AML-193 (cell line): ENCODE measurements around the gene CENPT.
A peak's percentile ranks its signal among the peaks of the same experiment; 100 is the strongest.

Experiments used
- DNase-seq, 2 experiments: peaks; one replicate each; lab custom pipeline; 2025; lab: John Stamatoyannopoulos, UW

Gene CENPT, protein sequence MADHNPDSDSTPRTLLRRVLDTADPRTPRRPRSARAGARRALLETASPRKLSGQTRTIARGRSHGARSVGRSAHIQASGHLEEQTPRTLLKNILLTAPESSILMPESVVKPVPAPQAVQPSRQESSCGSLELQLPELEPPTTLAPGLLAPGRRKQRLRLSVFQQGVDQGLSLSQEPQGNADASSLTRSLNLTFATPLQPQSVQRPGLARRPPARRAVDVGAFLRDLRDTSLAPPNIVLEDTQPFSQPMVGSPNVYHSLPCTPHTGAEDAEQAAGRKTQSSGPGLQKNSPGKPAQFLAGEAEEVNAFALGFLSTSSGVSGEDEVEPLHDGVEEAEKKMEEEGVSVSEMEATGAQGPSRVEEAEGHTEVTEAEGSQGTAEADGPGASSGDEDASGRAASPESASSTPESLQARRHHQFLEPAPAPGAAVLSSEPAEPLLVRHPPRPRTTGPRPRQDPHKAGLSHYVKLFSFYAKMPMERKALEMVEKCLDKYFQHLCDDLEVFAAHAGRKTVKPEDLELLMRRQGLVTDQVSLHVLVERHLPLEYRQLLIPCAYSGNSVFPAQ

DNA sequence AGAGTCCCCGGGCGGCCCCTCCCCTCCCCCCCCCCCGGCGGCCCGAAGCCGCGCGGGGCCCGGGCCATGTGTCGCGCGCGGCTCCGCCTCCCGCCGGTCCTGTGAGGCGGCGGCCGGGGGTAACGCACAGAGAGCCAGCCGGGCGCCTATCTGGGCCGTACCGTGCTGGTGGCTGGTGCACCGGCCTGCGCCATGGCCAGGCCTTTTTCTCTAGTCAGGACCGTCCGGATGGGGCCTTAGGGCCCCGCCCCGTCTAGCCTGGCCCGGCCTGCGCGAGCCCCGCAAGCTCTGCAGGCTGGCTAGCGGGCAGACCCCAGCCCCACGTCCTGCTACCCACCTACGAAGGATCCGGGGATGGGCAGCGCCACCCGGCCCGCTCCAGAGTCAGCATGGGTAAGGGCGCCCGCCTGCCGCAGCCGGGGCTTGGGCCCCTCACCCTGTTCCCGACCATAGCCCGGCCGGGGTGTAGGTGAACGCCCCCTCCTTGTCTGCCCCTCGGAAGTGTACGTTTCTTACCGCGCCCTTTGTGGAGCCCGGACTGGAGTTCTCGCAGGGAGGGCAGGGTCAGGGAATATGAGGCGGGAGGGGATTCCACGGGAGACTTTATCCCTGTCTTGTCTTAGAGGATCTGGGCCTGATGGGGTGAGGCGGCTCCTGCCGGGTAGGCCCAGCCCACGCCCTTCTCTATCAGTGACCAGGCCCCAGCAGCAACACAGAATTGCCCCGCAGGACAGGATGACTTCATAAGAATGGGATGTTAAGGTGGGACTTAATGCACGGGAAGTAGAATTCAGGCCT is at the start of gene CENPT:
Gene CENPT (minus strand): TSS at position 630 of the 798 bp plus-strand sequence. CDS start 13,834 bp downstream, outside the sequence.
- DNase-seq = peak; percentile 44 to 53

DNA sequence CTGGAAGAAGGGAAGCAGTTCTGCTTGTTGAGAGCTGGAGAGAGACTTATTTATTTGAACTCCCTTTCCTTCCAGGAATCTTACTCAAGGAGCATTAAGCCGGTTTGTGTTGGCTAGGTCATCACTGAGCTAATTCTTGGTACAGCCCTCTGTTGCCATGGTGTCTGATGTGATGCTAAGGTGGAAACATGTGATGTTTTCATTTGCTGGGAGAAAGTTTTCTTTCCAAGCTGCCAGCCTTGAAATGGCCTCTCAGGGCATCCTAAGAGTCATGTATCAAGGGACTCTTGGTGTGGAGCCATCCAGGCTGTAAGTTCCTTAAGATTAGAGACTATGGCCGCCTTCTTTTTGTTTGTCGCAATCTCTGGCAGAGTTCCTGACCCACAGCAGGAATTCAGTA is 49.7 kb upstream of the CENPT start:
- DNase-seq = no peak

DNA sequence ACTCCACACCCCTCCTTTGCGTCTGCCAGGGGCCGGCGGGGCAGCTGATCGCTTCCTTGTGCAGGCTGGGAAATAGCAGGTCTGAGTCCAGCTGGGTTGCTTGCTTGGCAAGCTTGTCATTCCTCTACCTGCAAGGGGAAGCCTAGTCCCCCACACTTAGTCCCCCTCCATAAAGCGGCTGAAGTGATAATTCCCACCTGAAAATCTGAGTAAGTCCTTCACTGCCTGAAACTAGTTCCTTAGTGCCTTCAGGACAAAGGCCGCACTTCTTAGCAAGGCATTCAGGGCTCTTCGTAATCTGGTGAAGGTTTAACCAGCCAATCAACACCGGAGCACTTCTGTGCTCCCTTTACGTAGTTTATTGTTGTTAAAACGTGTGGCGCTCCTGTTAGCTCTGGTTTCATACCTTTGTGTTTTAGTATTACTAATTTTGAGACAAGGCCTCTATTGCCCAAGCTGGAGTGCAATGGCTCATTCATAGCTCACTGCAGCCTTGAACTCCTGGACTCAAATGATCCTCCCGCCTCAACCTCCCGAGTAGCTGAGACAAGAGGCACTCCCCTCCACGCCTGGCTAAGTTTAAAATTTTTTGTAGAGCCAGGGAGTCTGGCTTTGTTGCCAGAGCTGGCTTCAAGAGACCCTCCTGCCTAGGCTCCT is 46.4 kb upstream of the CENPT start:
- DNase-seq = no peak

DNA sequence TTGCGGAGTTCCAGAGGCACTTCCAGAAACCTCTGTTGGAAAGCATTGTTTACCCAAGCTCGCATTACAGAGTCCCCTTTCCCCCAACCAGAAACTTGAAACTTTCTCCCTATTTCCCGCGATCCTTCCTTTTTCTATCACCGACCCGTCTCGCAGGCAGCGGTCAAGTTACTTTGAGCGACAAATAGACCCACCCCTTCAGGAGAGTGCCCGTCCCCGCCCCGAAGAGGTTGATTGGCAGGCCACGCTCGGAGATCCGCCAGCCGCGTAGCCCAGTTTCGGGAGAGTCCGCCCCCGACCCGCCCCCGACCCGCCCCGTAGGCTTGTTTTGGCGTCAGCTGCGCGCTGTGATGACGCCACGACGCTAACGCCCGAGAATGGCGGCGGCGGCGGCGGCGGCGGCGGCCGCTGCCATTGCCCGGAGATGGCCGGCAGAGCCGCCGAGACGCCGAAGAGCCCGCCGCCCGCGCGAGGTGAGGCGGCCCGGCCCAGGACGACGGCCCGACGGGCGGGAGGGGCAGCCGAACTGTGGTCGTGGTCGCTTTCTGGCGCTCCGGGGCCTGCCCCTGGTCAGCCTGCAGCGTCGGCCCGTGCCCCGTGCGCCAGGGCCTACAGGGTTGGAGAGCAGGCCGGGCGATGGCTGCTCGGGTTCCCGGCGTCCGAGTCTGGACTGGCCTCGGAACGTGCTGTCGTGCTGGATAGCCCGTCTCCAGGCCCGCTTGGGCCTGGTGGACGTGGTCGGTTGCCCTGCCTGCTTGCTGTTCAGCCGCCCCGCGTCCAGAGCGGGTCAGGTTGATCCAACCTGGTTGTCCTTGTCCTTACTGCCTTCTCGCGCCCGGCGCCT is 45.6 kb upstream of the CENPT start, which contains the start of gene PSKH1:
Gene PSKH1 (plus strand): TSS at position 356 of the 844 bp plus-strand sequence. CDS start 15,496 bp downstream, outside the sequence.
- DNase-seq = peak; percentile 88 to 91

DNA sequence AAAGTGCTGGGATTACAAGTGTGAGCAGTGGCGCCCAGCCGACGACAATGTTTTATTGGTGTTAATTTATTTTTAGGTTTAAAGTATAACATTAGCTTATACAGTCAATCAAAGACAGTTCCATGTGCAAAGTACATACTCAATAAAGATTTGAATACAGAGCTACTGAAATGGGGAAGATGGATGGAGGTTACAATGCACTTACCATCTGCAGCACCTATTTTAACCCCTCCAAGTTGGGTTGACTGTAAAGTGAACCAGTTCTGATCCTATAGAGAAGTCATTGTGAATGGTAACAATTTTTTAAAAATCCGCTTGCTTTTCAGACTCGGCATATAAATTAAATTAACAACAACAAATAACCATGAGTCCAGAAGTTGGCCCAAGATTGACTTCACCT is 44.9 kb upstream of the CENPT start:
- no peak for DNase-seq

DNA sequence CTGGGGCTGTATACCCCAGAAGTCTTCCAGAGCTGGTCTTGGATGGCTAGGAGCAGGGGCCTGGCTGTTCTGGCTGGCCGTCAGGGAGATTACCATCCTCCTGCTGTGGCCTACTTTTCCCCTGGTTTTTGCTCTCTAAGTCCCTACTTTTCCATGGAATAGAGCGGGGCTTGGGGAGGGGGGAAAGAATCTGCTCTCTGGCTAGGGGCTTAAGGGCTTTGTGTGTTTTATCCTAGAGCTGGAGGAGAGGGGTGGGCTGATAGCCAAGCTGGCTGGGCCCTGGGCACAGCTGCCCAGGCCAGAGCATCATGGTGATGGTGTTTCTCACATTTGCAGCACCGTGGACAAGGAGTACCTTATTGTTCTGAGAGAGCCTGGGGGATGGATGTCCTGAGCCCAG is 40.8 kb upstream of the CENPT start:
- DNase-seq = no peak

DNA sequence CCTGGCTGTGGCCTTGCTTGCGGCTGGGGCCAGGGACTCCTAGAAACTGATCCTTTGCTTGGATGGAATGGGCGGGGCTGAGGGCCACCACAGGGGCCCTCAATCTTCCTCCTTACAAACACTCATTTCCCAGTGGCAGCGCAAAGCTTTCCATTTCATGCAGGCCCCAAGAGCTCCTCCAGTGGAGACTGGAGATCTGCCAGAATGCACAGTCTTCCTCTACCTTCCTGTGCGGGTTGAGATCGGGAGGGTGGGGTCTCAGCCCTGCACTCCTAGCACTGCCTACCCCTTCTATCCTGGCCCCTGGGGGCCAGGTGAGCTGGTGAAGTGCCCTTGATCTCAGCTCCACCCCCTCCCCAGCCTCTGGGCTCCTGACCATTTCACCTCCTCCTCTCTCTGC is 38.9 kb upstream of the CENPT start:
- no peak for DNase-seq

DNA sequence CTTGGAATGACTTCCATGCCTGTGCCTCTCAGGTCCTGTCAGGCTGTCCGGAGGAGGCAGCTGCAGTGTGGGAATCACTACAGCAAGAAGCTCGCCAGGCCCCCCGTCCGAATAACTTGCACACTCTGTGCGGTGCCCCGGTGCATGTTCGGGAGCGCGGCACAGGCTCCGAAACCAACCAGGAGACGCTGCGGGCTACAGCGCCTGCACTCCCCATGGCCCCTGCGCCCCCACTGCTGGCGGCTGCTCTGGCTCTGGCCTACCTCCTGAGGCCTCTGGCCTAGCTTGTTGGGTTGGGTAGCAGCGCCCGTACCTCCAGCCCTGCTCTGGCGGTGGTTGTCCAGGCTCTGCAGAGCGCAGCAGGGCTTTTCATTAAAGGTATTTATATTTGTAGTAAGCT is 38.5 kb upstream of the CENPT start:
- no peak for DNase-seq

DNA sequence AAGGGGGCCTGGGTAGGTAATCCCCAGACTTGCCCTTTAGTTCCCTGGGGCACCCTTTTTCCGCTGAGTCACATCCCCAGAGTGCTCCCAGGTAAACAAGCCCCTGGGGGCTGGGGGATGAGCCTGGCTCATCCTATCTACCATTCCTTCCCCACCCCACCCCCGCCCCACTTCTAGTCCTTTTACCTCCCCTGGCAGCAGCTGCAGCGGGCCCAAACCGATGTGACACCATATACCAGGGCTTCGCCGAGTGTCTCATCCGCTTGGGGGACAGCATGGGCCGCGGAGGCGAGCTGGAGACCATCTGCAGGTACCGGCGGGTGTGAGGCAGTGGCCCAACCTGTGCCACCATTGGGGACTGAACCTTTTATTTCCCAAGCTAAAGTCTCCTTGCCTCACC is 38.1 kb upstream of the CENPT start:
- DNase-seq = no peak

DNA sequence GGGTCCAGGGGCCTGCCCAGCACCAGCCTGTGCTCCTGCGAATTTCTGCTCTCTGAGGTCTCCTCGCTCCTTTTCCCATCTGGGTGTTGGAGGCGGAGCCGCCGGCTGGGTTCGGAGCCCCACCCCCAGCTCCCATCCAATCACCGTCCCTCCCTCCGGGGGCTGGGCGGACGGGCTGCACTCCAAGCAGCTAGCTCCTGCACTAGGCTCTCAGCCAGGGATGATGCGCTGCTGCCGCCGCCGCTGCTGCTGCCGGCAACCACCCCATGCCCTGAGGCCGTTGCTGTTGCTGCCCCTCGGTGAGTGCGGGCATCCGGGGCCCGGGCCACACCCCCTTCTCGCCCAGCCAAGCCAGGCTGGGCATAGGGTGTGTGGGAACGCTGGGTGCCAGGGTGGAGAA is 37.2 kb upstream of the CENPT start, which contains the start of gene NRN1L:
Gene NRN1L (plus strand): TSS at position 202 of the 400 bp plus-strand sequence. CDS start 19 bp downstream, at position 221.
- DNase-seq = no peak

DNA sequence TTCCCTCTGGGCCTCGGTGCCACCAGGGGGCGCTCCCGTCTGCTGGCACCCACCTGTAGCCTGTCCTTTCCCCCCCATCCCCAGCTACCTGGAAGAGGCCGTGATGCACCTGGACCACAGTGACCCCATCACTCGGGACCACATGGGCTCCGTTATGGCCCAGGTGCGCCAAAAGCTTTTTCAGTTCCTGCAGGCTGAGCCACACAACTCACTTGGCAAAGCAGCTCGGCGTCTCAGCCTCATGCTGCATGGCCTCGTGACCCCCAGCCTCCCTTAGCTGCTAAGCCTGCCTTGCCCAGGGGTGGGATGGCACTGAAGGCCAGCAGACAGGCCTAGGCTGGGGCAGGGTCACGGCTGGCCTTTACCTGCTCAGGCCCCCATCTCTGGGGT is 36.4 kb upstream of the CENPT start:
- peak in 1 of 2 experiments; percentile 23 for DNase-seq

DNA sequence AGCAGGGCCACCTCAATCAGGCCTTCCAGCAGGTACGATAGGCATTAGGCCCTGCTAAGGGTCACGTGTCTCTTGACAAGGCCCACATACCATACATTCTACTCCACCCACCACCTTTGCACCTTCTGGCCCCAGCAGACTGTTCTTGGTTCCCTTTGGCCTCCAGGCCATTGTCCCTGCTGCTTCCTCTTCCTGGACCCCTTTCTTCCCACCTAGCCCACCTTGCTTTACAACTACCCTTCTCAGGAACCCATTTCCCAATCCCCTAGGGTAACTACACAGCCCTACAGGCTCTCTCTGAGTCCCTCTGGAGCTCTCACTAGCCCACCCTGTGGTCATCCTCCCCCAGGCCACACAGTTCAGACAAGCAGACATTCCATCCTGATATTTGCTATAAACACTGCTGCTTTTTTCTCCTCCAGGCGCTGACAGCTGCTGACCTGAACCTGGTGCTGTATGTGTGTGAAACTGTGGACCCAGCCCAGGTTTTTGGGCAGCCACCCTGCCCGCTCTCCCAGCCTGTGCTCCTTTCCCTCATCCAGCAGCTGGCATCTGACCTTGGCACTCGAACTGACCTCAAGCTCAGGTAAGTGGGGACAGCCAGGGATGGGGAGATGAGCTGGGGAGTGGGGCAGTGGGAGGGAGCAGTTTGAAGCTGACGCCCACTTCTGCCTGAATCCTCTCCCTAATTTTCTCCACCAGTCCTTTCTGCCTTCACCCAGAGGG is 35.8 kb upstream of the CENPT start:
- peak in 1 of 2 experiments; percentile 41 for DNase-seq

DNA sequence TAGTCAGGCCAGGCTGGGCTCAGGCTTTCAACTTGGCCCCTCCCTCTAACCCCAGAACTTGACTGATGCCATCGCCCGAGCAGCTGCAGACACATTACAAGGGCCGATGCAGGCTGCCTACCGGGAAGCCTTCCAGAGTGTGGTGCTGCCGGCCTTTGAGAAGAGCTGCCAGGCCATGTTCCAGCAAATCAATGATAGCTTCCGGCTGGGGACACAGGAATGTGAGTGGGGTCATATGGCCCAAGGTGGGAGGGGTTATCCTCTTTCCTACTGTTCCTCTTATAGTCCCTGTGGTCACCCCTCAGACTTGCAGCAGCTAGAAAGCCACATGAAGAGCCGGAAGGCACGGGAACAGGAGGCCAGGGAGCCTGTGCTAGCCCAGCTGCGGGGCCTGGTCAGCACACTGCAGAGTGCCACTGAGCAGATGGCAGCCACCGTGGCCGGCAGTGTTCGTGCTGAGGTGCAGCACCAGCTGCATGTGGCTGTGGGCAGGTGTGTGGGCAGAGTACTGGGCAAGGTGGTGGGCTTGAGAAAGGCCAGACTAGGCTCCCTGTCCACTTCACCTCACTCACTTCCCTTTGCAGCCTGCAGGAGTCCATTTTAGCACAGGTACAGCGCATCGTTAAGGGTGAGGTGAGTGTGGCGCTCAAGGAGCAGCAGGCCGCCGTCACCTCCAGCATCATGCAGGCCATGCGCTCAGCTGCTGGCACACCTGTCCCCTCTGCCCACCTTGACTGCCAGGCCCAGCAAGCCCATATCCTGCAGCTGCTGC is 35.1 kb upstream of the CENPT start:
- DNase-seq = no peak

DNA sequence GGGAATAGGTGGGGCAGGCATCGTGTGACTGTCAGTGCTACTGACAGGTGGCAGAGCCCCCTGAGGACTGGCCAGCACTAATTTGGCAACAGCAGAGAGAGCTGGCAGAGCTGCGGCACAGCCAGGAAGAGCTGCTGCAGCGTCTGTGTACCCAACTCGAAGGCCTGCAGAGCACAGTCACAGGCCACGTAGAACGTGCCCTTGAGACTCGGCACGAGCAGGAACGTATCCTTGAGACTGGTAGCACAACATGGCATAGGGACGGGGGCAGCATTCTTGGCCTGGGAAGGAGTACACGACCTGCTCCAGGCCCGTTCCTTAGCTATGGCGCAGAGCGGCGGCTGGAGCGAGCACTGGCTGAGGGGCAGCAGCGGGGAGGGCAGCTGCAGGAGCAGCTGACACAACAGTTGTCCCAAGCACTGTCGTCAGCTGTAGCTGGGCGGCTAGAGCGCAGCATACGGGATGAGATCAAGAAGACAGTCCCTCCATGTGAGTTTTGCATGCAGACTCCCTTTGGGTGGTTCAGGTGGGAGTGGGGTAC is 34.2 kb upstream of the CENPT start:
- no peak for DNase-seq

DNA sequence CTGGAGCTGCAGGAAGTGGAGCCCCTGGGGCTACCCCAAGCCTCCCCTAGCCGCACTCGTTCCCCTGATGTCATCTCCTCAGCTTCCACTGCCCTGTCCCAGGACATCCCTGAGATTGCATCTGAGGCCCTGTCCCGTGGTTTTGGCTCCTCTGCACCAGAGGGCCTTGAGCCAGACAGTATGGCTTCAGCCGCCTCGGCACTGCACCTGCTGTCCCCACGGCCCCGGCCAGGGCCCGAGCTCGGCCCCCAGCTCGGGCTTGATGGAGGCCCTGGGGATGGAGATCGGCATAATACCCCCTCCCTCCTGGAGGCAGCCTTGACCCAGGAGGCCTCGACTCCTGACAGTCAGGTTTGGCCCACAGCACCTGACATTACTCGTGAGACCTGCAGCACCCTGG is 33.1 kb upstream of the CENPT start:
- DNase-seq = no peak

DNA sequence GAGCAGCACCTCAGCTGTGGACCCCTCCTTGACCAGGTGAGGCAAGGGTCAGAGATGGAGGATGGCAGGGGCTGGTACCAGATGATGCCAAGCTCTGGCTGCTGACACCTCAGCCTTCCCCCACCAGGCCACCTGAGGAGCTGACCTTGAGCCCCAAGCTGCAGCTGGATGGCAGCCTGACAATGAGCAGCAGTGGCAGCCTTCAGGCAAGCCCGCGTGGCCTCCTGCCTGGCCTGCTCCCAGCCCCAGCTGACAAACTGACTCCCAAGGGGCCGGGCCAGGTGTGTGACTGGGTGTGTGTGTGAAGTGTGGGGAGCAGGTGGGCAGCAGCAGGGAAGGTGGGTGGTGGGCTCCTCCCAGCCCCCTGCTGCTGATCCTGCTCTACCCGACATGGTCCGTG is 32.4 kb upstream of the CENPT start:
- no peak for DNase-seq

DNA sequence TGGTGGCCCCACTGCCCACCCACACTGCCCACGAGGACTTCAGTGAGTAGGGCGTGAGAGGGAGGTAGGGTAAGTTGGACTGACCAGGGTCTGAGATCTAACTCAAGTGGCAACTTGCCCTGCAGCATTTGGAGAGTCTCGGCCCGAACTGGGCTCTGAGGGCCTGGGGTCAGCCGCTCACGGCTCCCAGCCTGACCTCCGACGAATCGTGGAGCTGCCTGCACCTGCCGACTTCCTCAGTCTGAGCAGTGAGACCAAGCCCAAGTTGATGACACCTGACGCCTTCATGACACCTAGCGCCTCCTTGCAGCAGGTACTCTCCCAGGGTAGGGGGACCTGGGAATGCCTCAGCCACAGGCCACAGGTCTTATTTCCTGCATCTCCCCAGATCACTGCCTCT is 32.0 kb upstream of the CENPT start:
- no peak for DNase-seq

DNA sequence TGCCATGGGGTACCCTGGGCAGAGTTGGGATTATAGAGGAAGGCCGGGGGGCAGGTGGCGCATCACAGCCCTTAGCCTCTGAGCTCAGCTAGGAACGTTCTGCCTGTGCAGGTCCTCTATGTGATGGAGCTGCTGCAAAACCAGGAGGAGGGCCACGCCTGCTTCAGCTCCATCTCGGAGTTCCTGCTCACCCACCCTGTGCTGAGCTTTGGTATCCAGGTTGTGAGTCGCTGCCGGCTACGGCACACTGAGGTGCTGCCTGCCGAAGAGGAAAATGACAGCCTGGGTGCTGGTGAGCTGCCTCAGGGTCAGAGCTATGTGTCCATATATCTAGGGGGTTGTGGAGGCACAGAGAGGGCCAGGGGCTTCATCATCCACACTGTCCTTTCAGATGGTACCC is 31.4 kb upstream of the CENPT start:
- no peak for DNase-seq

DNA sequence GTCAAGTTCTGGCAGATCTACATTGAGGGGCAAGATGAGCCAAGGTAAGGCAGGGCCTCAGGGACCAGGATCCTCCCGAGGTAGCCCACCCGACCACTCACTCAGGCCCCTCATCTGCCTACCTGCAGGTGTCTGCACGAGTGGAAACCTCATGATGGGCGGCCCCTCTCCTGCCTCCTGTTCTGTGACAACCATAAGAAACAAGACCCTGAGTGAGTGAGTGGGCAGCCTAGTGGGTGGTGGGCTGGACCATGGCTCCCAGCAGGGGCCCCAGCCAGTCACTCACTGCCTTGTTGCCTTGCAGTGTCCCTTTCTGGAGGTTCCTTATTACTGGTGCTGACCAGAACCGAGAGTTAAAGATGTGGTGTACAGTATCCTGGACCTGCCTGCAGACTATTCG is 30.7 kb upstream of the CENPT start:
- no peak for DNase-seq
